Fibroblast of skin of right biceps (primary cell): ENCODE data around the gene NKX3-2.

ENCODE experiments used
- DNase-seq: peaks from one replicate; pipeline ENCODE4 v3.0.0-alpha.2; 2013

The NKX3-2 gene

DNA sequence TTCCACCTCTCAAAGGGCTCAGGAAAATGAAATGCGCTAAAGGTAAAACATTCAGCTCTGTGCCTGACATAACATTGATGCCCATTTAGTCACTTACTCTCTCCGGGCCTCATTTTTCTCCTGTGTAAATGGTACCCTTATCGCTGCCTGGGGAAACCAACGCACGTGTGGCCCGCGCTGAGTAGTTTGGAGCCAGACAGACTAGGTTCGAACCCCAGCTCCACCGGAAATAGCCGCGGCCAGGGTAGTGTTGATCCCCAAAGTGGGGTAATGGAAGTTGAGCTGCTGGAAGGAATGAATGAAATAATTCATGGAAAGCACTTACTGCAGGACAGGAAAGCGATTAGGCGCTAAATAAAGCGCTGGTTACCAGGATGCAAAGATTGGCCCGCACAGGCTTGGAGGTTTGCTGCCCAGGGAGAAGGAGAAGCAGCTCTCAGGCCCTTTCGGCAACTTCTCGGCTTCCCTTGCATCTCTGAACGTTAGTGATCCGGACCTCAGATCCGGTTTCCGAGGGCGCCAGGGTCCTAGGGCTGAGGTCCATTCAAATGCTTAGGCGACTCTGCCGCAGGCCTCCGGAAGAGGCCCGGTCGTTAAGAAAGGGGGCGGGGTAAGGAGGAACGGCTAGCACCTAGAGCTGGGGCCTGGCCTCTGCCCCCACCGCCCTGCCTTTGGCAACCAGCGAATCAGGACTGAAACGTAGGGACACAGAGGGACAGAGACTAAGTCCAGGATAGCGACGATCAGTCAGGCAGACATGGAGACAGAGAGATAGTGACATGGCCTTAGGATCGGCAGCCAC lies 13.3 kb downstream of the NKX3-2 start:
- no peak for DNase-seq

GRCh38 chr4:13529128-13529919 lies 15.0 kb downstream of the NKX3-2 start:
- DNase-seq = no peak

DNA sequence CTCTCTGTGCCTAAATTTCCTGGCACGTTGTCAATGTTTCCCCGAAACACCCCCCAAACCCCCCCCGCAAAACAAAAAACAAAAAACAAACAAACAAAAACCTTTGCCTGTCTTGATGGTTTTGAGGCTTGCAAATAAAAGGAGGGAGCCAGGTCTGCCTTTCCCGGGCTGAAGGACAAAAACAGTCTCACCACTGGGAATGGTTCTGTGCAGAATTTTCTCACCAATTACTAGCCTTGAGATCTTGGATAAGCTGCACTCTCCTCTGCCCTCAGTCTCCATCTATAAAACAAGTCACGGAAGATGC lies 15.5 kb downstream of the NKX3-2 start:
- DNase-seq = no peak

- DNase-seq = no peak
These were observed 16.1 kb downstream of the NKX3-2 start for GRCh38 chr4:13527981-13528820.

DNA sequence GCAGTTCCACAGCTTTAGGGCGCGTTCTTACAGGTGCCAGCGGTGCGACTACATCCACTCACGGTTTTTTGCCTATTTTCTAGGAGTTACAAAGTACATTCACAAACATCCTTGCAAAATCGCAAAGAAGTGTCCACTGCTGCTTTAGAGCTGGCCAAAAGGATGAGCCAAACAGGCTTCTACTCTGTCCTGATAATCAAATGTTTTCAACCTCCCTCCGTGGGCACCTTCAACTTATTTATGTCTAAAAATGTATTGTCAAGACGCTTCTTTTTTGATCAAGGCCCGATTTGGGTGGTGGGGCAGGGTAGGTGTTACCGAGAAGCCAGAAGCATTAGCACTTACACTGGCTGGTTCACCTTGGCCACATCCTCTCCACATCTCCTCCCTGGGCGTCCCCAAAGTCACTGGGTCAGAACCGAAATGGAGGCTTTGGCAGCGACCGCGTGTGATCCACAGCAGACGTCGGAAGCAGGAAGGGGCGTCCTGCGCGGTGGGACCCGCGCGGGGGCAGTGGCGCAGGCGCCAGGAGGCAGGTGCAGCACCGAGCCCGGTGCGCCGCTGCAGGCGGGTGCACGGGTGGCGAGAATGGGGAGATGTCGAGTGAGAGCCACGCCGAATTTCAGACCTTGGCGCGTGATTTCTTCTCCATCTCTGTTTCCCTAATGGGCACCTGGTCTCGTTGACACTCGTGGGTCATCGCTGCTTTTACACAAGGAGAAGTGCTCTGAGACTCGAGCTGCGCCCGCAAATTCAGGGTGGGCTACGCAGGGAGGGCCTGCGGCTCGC lies 16.9 kb downstream of the NKX3-2 start:
- DNase-seq = no peak

DNA sequence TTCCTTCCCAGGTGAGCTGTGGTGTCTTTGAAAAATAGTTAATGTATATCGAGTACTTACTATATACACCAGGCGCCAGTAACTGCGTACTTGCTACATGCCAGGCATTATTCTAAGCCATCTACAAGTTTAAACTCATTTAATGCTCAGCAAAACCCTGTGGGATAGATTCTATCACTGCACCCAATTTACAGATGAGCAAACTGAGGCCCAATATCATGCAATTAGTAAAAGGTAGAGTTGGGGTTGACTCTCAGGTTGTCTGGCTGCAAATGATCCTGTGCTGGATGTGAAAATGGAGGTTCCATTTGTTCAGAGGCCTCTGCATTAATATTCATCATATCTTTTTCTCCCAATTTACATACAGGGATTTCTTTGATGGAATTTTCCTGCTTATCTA lies 17.6 kb downstream of the NKX3-2 start:
- DNase-seq = no peak

- DNase-seq = no peak
These were observed 18.6 kb downstream of the NKX3-2 start for GRCh38 chr4:13525606-13526281.

GRCh38 chr4:13524504-13525243 lies 19.6 kb downstream of the NKX3-2 start:
- DNase-seq = peak; percentile 62

- no peak for DNase-seq
These were observed 20.5 kb downstream of the NKX3-2 start for GRCh38 chr4:13523591-13524503.

DNA sequence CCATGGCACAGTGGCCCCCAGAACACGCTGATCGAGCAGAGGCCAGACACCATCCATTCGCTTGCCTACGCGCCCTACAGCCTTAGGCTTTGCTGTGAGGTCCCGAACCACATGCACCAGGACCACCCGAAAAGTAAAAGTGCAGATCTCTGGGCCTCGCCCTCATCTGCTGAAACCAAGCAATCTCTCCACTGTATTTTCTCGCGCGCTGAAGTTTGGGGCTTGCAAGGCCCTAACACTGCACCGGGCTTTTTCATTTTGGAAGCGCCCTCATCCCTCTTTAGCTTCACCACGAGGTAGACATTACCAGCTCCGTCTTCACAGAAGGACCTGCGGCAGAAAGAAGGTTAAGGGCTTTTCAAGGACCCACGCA lies 21.2 kb downstream of the NKX3-2 start:
- no peak for DNase-seq

DNA sequence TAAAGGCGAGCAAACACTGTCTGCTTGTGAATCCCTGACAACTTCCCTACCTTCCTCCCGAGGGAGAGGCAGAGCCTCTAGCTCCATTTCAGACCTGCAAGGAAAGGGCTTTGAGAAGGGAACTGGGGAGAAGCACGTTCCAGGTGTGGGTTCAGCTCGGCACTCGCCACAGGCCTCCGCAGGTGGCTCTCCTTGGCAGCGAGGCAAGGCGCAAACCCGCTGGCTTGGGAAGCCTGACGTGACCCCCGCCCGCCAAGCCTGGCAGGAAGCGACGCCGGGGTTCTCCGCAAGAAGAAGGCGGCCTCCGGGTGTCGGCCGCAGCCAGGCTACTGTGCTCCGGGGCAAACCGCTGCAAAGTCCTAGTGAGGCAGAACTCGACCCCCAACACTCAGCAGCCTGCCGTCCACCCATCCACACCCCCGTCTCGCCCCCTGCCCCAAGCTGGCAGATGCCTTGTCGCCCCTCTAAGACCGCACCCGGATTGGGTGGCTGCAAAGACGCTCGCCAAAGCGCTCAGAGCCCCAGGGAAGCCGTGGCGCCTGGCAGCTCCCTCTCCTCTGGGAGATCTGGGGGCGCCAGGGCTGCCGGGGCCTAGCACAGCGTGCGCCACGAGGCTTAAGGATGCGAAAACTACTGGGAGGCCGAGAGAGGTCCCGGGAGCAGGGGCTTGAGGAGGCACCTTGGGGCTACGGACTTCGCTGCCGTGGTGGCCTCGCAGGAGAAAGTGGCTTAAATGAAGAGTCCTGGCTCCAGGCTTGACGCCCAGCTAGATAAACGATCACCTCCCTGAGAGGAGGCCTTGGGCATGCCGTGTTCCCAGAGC lies 21.8 kb downstream of the NKX3-2 start:
- no peak for DNase-seq

- DNase-seq = no peak
These were observed 23.3 kb downstream of the NKX3-2 start for GRCh38 chr4:13521047-13521446.

GRCh38 chr4:13516315-13516860 lies 27.9 kb downstream of the NKX3-2 start:
- no peak for DNase-seq

DNA sequence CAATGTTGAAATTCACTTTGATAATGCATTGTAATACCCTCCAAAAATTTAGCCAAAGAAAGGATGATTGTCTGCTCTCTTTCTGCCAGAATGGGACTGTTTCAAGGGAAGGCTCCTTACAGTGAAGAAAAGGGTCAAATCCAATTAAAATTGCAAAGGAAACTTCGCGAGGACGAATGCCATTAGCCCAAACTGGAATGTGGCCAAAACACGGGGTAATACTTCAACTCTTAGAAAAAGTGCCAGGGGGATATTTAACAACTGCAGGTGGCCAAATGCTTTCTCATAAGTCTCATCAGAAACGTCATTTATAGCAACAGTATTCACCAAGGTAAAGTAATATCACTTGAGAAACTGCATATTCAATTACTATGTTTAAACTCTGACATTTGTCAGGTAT lies 29.0 kb downstream of the NKX3-2 start:
- no peak for DNase-seq

GRCh38 chr4:13514722-13515121 lies 29.6 kb downstream of the NKX3-2 start:
- no peak for DNase-seq

DNA sequence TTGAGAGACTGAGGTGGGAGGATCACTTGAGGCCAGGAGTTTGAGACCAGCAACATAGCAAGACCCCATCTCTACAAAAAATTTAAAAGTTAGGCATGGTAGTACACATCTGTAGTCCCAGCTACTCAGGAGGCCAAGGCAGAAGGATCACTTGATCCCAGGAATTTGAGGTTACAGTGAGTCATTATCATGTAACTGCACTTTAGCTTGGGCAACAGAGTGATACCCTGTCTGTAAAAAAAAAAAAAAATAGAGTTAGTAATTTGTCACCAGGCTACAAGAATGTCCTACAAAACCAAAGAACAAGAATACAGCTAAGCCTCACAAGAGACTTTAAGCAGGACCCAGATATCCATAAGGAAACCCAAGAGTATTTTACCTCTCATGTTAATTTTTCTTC lies 33.2 kb downstream of the NKX3-2 start:
- no peak for DNase-seq

GRCh38 chr4:13509442-13509841 lies 34.9 kb downstream of the NKX3-2 start:
- DNase-seq = no peak

- no peak for DNase-seq
These were observed 39.9 kb downstream of the NKX3-2 start for GRCh38 chr4:13504374-13504773.

DNA sequence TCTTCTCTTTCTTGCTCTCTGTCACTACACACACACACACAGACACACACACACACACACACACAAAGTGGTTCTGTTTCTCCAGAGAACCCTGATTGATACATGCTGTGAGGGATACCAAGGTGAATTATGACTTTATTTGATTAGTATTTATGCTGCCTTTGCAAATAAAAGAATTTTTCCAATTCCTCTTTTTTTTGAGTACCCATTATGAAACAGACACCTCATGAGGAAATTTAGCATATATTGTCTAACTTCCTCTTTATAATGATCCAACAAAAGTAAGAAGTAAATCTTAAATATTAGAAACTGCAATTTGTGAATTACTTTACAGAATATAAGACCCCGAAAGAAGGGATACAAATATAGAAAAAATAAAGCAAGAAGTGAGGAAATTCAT lies 45.8 kb downstream of the NKX3-2 start:
- DNase-seq = no peak
